GM10248 (cell line): Measurements from ENCODE around the gene TICAM2.

Experiments
- CTCF ChIA-PET: fragments of 300-600 bp; sonication (Branson Sonifier 250); formaldehyde crosslinking; extraction: SDS; loops from one replicate; lab custom pipeline; 2021; ENCODE audit warnings: antibody characterized with exemption; lab: Yijun Ruan, JAX
- POLR2A ChIA-PET: fragments of 350-650 bp; sonication (Branson Sonifier 250); formaldehyde crosslinking; extraction: SDS; loops from one replicate; lab custom pipeline; 2020; ENCODE audit warnings: antibody characterized with exemption; lab: Yijun Ruan, JAX
- DNase-seq: peaks from one replicate; pipeline ENCODE4 v3.0.0; 2012; ENCODE audit errors: extremely low spot score
- CTCF ChIP-seq: IDR thresholded peaks from 2 replicates; pipeline ENCODE4 v1.5.1; 2012; ENCODE audit warnings: mild to moderate bottlenecking, low read depth; ENCODE audit errors: extremely low read depth, missing control alignments, control extremely low read depth

The TICAM2 gene

GRCh38 chr5:115586525-115587146 is 15.6 kb downstream of the TICAM2 start:
- CTCF ChIA-PET, result interaction anchor here (0.9 to 3.3 kb wide), 8 partner anchors 9 to 278 kb away, joined by 3 to 39 read pairs (median 5); partner anchors contain the start of gene TICAM2
- POLR2A ChIA-PET, result interaction anchor here (0.7 kb wide), 1 partner anchor 229 kb away, joined by 4 read pairs; no protein-coding TSS in a partner anchor
- no peak for DNase-seq
- TF ChIP-seq CTCF, result peak; percentile 45

- no peak for TF ChIP-seq CTCF
- POLR2A ChIA-PET, result no interaction called here
- no peak for DNase-seq
- CTCF ChIA-PET, result interaction anchor here (1.0 to 2.7 kb wide), 2 partner anchors 11 to 276 kb away, joined by 4 to 17 read pairs; no protein-coding TSS in a partner anchor
These were observed 17.0 kb downstream of the TICAM2 start for GRCh38 chr5:115585265-115585664.

DNA sequence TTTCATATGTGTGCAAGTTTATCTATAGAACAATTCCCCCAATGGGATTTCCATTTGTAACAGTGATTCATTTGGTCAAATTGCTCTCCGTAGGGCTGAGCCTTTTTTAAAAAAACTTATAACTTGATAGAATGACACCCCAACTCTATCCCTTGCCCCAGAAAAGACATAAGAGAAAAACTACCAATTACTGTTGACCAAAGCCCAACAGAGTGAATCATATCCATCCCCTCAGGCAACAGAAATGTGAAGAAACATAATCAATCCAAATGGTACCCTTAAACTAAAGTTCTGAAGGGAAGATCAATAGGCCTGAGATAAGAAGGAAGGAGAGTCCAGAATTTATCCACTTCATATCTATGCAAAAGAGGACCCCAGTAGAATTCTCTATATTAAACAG is 17.8 kb downstream of the TICAM2 start:
- TF ChIP-seq CTCF, result no peak
- ChIA-PET CTCF (interaction anchor here (0.9 to 2.7 kb wide), 3 partner anchors 10 to 275 kb away, joined by 3 to 17 read pairs (median 4); no protein-coding TSS in a partner anchor), POLR2A (no interaction called here)
- no peak for DNase-seq

DNA sequence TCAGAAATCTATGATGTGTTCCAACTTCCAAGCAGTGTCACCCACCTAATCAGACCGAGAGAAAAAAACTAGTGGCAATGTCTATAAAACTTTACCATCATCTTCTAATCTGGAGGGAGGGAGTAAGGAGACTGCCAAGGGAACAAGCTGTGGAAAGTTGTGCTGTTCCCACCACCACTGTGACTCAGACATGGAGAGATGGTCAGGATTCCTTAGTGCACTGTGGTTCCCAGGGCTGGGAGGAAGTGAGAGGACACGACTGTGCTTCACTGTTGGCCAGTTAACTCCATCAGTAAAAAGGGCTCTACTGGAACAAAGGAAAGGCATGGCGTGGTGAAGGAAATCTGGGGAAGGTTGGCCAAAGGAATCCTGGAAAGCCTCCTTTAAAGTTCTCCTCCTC is 18.8 kb downstream of the TICAM2 start:
- DNase-seq, result no peak
- CTCF ChIA-PET, result interaction anchor here (0.9 to 2.7 kb wide), 4 partner anchors 9 to 274 kb away, joined by 3 to 17 read pairs (median 4); no protein-coding TSS in a partner anchor
- no peak for TF ChIP-seq CTCF
- POLR2A ChIA-PET, result interaction anchor here (0.6 kb wide), 1 partner anchor 9 kb away, joined by 5 read pairs; no protein-coding TSS in a partner anchor

- no peak for DNase-seq
- TF ChIP-seq CTCF, result no peak
- ChIA-PET POLR2A (no interaction called here), CTCF (interaction anchor here (1.0 to 2.5 kb wide), 5 partner anchors 9 to 284 kb away, joined by 3 to 8 read pairs (median 4); partner anchors contain the start of gene CCDC112)
These were observed 21.3 kb downstream of the TICAM2 start for GRCh38 chr5:115580941-115581340.

GRCh38 chr5:115579747-115580173 is 22.5 kb downstream of the TICAM2 start:
- TF ChIP-seq CTCF, result no peak
- POLR2A ChIA-PET, result no interaction called here
- DNase-seq, result peak; percentile 38
- CTCF ChIA-PET, result interaction anchor here (3.9 to 9.9 kb wide), 2 partner anchors 13 to 271 kb away, joined by 12 to 111 read pairs; no protein-coding TSS in a partner anchor
